DLD1 (cell line): ENCODE data around the gene TMC8.

Source experiments
- in situ Hi-C: cut with HindIII; loops from 2 replicates; pipeline ENCODE4 v1.10.0; 2017; ENCODE audit warnings: low sequenced_read_pairs

The TMC8 gene

GRCh38 chr17:78122216-78122930, 8.2 kb upstream of the TMC8 start:
- in situ Hi-C loops = no loop called here

- in situ Hi-C loops = no loop called here
These were observed 7.7 kb upstream of the TMC8 start for GRCh38 chr17:78122931-78123249.

GRCh38 chr17:78123258-78123929, 7.2 kb upstream of the TMC8 start:
- in situ Hi-C loops = no loop called here

- in situ Hi-C loops = no loop called here
These were observed 6.3 kb upstream of the TMC8 start for GRCh38 chr17:78124081-78124835.

GRCh38 chr17:78124836-78125137, 5.8 kb upstream of the TMC8 start:
- in situ Hi-C loops = no loop called here

- in situ Hi-C loops = no loop called here
These were observed 5.2 kb upstream of the TMC8 start for GRCh38 chr17:78125138-78125913.

GRCh38 chr17:78125976-78126894, 4.3 kb upstream of the TMC8 start:
- in situ Hi-C loops = no loop called here

GRCh38 chr17:78126895-78127238, 3.7 kb upstream of the TMC8 start:
- in situ Hi-C loops = no loop called here

GRCh38 chr17:78127239-78127887, 3.2 kb upstream of the TMC8 start:
- in situ Hi-C loops = no loop called here

- in situ Hi-C loops = no loop called here
These were observed 2.6 kb upstream of the TMC8 start for GRCh38 chr17:78127888-78128550.

GRCh38 chr17:78128551-78129350, 1.8 kb upstream of the TMC8 start, which contains the start of gene TMC6:
TMC6 (minus strand) TSS chr17:78128755; CDS start chr17:78126832, 1,923 bp downstream.
- in situ Hi-C loops = no loop called here

GRCh38 chr17:78129351-78130089, 1.1 kb upstream of the TMC8 start:
- in situ Hi-C loops = no loop called here

- in situ Hi-C loops = no loop called here
These were observed 508 bp upstream of the TMC8 start for GRCh38 chr17:78130090-78130436.

GRCh38 chr17:78131172-78132083, 857 bp downstream of the TMC8 start:
- in situ Hi-C loops = no loop called here

- in situ Hi-C loops = no loop called here
These were observed 1.6 kb downstream of the TMC8 start for GRCh38 chr17:78132084-78132676.

GRCh38 chr17:78132767-78133178, 2.2 kb downstream of the TMC8 start:
- in situ Hi-C loops = no loop called here
